ENCODE measurements around the gene ALKBH6.
A peak's percentile ranks its signal among the peaks of the same experiment; 100 is the strongest.

Gene ALKBH6

DNA sequence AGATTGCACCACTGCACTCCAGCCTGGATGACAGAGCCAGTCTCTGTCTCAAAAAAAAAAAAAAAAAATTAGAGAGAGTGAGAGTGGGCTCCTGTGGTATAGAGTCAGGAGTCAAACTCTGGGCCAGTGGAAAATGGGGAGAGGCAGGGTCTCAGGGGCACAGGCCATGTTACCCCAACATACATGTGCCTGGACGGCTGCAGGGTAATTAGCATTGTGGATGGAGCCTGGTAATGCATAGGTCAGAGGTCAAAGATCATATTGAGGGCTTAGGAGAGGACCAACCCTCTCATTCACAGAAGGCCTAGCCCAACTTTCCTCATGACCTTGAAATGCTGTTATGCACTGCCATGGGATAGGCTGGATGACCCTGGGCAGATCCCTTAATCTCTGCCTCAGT lies 11.5 kb upstream of the ALKBH6 start:
- H3K9ac ChIP-seq (ENCODE audit: low read length): no peak overlapping the region
- no peak overlapping the region for H3K27ac ChIP-seq (ENCODE audit: low read depth, low read length)
- H3K36me3 ChIP-seq (ENCODE audit: control insufficient read depth, insufficient read depth, low read length): peaks cover 8% of the 10 kb centered on the region
- no peak overlapping the region for H3K4me3 ChIP-seq (ENCODE audit: low read length)
- no peaks in the 10 kb centered on the region for H3K4me1 ChIP-seq (ENCODE audit: control insufficient read depth, insufficient read depth, low read length)
- no peaks in the 10 kb centered on the region for H3K27me3 ChIP-seq (ENCODE audit: control insufficient read depth, insufficient read depth, low read length)

DNA sequence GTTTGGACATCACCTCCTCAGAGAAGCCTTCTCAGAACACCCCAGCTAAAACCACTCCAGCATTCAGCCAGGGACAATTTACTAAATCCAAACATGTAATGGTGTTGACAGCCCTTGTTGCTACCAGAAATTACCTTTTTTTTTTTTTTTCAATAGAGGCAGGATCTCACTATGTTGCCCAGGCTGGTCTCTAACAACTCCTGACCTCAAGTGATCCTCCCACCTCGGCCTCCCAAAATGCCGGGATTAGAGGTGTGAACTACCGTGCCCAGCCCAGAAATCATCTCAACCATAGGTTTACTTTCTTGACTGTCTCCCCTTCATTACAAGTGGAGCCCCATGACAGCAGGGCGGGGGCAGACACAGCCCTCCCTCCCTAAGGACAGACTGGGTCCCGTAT lies 9.4 kb upstream of the ALKBH6 start:
- H3K36me3 ChIP-seq (ENCODE audit: control insufficient read depth, insufficient read depth, low read length): peaks cover 8% of the 10 kb centered on the region
- H3K4me1 ChIP-seq (ENCODE audit: control insufficient read depth, insufficient read depth, low read length): no peaks in the 10 kb centered on the region
- no peak overlapping the region for H3K9ac ChIP-seq (ENCODE audit: low read length)
- no peaks in the 10 kb centered on the region for H3K27me3 ChIP-seq (ENCODE audit: control insufficient read depth, insufficient read depth, low read length)
- no peak overlapping the region for H3K27ac ChIP-seq (ENCODE audit: low read depth, low read length)
- no peak overlapping the region for H3K4me3 ChIP-seq (ENCODE audit: low read length)

GRCh38 chr19:36019061-36019670 lies 5.2 kb upstream of the ALKBH6 start:
- no peak overlapping the region for H3K9ac ChIP-seq (ENCODE audit: low read length)
- H3K36me3 ChIP-seq (ENCODE audit: control insufficient read depth, insufficient read depth, low read length): peaks cover 6% of the 10 kb centered on the region
- H3K4me1 ChIP-seq (ENCODE audit: control insufficient read depth, insufficient read depth, low read length): peaks cover 3% of the 10 kb centered on the region
- H3K4me3 ChIP-seq (ENCODE audit: low read length): no peak overlapping the region
- no peaks in the 10 kb centered on the region for H3K27me3 ChIP-seq (ENCODE audit: control insufficient read depth, insufficient read depth, low read length)
- H3K27ac ChIP-seq (ENCODE audit: low read depth, low read length): no peak overlapping the region

GRCh38 chr19:36013280-36014011 lies 567 bp downstream of the ALKBH6 start:
- Histone ChIP-seq H3K9ac (ENCODE audit: low read length) (peak overlapping the region; percentile 39), H3K4me1 (ENCODE audit: control insufficient read depth, insufficient read depth, low read length) (peaks cover 9% of the 10 kb centered on the region), H3K4me3 (ENCODE audit: low read length) (peak overlapping the region; percentile 74), H3K27me3 (ENCODE audit: control insufficient read depth, insufficient read depth, low read length) (no peaks in the 10 kb centered on the region), H3K27ac (ENCODE audit: low read depth, low read length) (peak overlapping the region; percentile 51), H3K36me3 (ENCODE audit: control insufficient read depth, insufficient read depth, low read length) (peaks cover 4% of the 10 kb centered on the region)

DNA sequence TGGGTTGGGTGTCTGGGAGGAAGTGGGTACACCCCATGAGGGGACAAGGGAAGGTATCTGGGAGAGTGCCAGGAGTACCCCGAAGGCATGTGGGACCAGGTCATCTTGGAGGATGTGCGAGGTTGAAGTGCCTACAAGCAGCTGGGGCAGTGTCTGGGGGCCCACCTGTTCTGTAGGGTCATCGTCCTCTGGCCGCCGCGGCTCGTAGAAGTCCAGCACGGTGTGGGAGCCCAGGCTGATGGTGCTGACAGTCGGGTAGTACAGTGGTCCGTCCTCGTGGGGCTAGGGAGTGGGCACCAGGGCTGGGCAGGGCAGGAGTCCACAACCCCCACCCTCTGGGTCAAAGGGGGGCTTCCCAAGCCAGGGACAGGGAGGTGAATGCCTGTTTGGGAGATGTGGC lies 3.6 kb downstream of the ALKBH6 start:
- H3K27ac ChIP-seq (ENCODE audit: low read depth, low read length): no peak overlapping the region
- H3K36me3 ChIP-seq (ENCODE audit: control insufficient read depth, insufficient read depth, low read length): no peaks in the 10 kb centered on the region
- no peak overlapping the region for H3K4me3 ChIP-seq (ENCODE audit: low read length)
- H3K9ac ChIP-seq (ENCODE audit: low read length): no peak overlapping the region
- H3K27me3 ChIP-seq (ENCODE audit: control insufficient read depth, insufficient read depth, low read length): no peaks in the 10 kb centered on the region
- H3K4me1 ChIP-seq (ENCODE audit: control insufficient read depth, insufficient read depth, low read length): peaks cover 9% of the 10 kb centered on the region

DNA sequence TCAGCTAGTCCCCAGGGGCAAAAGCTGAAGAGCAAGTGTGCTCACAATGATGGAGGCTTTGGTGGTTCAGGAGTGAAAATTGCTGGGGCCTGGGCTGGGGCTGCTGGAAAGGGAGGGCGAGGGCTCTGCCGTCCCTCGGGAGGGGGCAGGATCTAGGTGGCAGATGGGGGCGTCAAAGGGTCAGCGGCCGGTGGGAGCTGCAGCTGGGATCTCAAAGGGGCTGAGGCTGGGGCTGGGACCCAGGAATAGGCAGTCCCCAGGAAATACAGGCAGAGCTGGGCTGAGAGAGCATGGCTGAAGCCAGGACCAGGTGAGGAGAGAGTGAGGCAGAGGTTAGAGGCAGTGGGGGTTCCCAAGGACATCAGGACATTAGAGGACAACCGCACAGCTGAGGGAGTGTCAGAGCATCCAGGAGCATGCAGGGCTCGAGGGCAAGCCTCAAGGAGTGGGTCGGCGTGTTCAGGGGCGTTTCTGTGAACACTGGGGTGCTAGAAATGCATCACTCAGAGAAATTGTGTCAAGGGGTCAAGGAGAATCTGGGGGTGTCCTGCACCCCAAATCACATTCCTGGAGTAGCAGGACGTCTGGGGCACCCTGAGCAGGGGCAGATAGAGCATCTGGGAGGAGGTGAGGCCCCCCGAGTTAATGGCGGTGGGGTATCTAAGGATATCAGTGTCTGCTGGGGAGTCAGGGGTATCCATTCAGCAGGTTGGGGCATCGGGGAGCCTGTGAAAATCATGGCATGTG lies 4.2 kb downstream of the ALKBH6 start:
- Histone ChIP-seq H3K36me3 (ENCODE audit: control insufficient read depth, insufficient read depth, low read length) (no peaks in the 10 kb centered on the region), H3K4me1 (ENCODE audit: control insufficient read depth, insufficient read depth, low read length) (peaks cover 9% of the 10 kb centered on the region), H3K4me3 (ENCODE audit: low read length) (peak overlapping the region; percentile 55), H3K27me3 (ENCODE audit: control insufficient read depth, insufficient read depth, low read length) (no peaks in the 10 kb centered on the region), H3K9ac (ENCODE audit: low read length) (peak overlapping the region; percentile 24), H3K27ac (ENCODE audit: low read depth, low read length) (peak overlapping the region; percentile 48)

GRCh38 chr19:36009220-36009619 lies 4.8 kb downstream of the ALKBH6 start:
- Histone ChIP-seq H3K27me3 (ENCODE audit: control insufficient read depth, insufficient read depth, low read length) (no peaks in the 10 kb centered on the region), H3K27ac (ENCODE audit: low read depth, low read length) (peak overlapping the region; percentile 48), H3K9ac (ENCODE audit: low read length) (peak overlapping the region; percentile 24), H3K4me1 (ENCODE audit: control insufficient read depth, insufficient read depth, low read length) (peaks cover 7% of the 10 kb centered on the region), H3K4me3 (ENCODE audit: low read length) (peak overlapping the region; percentile 55), H3K36me3 (ENCODE audit: control insufficient read depth, insufficient read depth, low read length) (no peaks in the 10 kb centered on the region)

- H3K27me3 ChIP-seq (ENCODE audit: control insufficient read depth, insufficient read depth, low read length): no peaks in the 10 kb centered on the region
- H3K36me3 ChIP-seq (ENCODE audit: control insufficient read depth, insufficient read depth, low read length): no peaks in the 10 kb centered on the region
- peaks cover 7% of the 10 kb centered on the region for H3K4me1 ChIP-seq (ENCODE audit: control insufficient read depth, insufficient read depth, low read length)
- peak within 1 kb of the TSS; percentile 48 for H3K27ac ChIP-seq (ENCODE audit: low read depth, low read length)
- peak within 1 kb of the TSS; percentile 24 for H3K9ac ChIP-seq (ENCODE audit: low read length)
- H3K4me3 ChIP-seq (ENCODE audit: low read length): peak within 1 kb of the TSS; percentile 55
These were observed 5.6 kb downstream of the ALKBH6 start, which contains the start of gene SYNE4 for GRCh38 chr19:36008336-36008978. TSS of gene SYNE4 (minus strand) at chr19:36008813. CDS start at chr19:36008681, 132 bp downstream.

DNA sequence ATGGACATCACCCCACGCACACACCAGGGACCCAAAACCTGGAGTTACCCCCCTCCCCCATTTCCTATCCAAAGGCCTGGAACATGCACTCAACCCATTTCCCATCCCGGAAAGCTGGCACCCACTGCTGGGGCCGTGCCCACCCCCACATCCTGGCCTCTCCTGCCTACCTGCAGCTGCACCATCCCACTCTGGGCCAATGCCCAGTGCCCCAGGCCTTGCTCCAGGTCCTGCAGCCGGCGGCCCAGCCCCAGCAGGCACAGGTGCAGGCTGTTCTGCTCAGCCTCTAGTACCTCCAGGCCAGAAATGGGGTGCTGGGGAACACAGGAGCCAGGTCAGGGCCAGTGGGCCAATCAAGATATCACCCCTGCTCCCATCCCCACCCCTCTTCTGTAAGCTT lies 7.1 kb downstream of the ALKBH6 start:
- H3K4me1 ChIP-seq (ENCODE audit: control insufficient read depth, insufficient read depth, low read length): peaks cover 2% of the 10 kb centered on the region
- H3K9ac ChIP-seq (ENCODE audit: low read length): no peak overlapping the region
- no peak overlapping the region for H3K27ac ChIP-seq (ENCODE audit: low read depth, low read length)
- peaks cover 2% of the 10 kb centered on the region for H3K36me3 ChIP-seq (ENCODE audit: control insufficient read depth, insufficient read depth, low read length)
- no peak overlapping the region for H3K4me3 ChIP-seq (ENCODE audit: low read length)
- H3K27me3 ChIP-seq (ENCODE audit: control insufficient read depth, insufficient read depth, low read length): no peaks in the 10 kb centered on the region

GRCh38 chr19:36003284-36003683 lies 10.7 kb downstream of the ALKBH6 start:
- no peak overlapping the region for H3K9ac ChIP-seq (ENCODE audit: low read length)
- H3K4me1 ChIP-seq (ENCODE audit: control insufficient read depth, insufficient read depth, low read length): peaks cover 4% of the 10 kb centered on the region
- no peak overlapping the region for H3K27ac ChIP-seq (ENCODE audit: low read depth, low read length)
- no peaks in the 10 kb centered on the region for H3K27me3 ChIP-seq (ENCODE audit: control insufficient read depth, insufficient read depth, low read length)
- H3K36me3 ChIP-seq (ENCODE audit: control insufficient read depth, insufficient read depth, low read length): peaks cover 6% of the 10 kb centered on the region
- H3K4me3 ChIP-seq (ENCODE audit: low read length): no peak overlapping the region

GRCh38 chr19:36001605-36002004 lies 12.4 kb downstream of the ALKBH6 start:
- Histone ChIP-seq H3K36me3 (ENCODE audit: control insufficient read depth, insufficient read depth, low read length) (peaks cover 6% of the 10 kb centered on the region), H3K27me3 (ENCODE audit: control insufficient read depth, insufficient read depth, low read length) (no peaks in the 10 kb centered on the region), H3K9ac (ENCODE audit: low read length) (no peak overlapping the region), H3K4me1 (ENCODE audit: control insufficient read depth, insufficient read depth, low read length) (peaks cover 6% of the 10 kb centered on the region), H3K27ac (ENCODE audit: low read depth, low read length) (no peak overlapping the region), H3K4me3 (ENCODE audit: low read length) (no peak overlapping the region)

GRCh38 chr19:35996777-35997176 lies 17.2 kb downstream of the ALKBH6 start:
- Histone ChIP-seq H3K9ac (ENCODE audit: low read length) (no peak overlapping the region), H3K36me3 (ENCODE audit: control insufficient read depth, insufficient read depth, low read length) (peaks cover 4% of the 10 kb centered on the region), H3K4me3 (ENCODE audit: low read length) (peak overlapping the region; percentile 87), H3K4me1 (ENCODE audit: control insufficient read depth, insufficient read depth, low read length) (peaks cover 18% of the 10 kb centered on the region), H3K27me3 (ENCODE audit: control insufficient read depth, insufficient read depth, low read length) (no peaks in the 10 kb centered on the region), H3K27ac (ENCODE audit: low read depth, low read length) (no peak overlapping the region)

Measured in rectal smooth muscle tissue (tissue), 1 donor.